GM18520 (cell line): ENCODE results near the gene SYN1.

Experiments
- ATAC-seq: cut with Tn5 transposase; IDR thresholded peaks from one replicate; pipeline ENCODE4 v1.9.1; 2021; ENCODE audit not compliant: unreplicated experiment

SYN1 gene

GRCh38 chrX:47634871-47635575 lies 15.4 kb upstream of the SYN1 start:
- no peak for ATAC-seq

- no peak for ATAC-seq
Observed at GRCh38 chrX:47633689-47634590, 14.3 kb upstream of the SYN1 start.

- no peak for ATAC-seq
Observed at GRCh38 chrX:47632666-47633065, 13.0 kb upstream of the SYN1 start.

GRCh38 chrX:47631676-47632075 lies 12.0 kb upstream of the SYN1 start:
- no peak for ATAC-seq

- ATAC-seq, result no peak
Observed at GRCh38 chrX:47629419-47630200, 10.0 kb upstream of the SYN1 start, which contains the start of gene CFP. Gene CFP (minus strand): TSS chrX:47629930. CDS start chrX:47629844, 86 bp downstream.

- no peak for ATAC-seq
Observed at GRCh38 chrX:47628982-47629381, 9.3 kb upstream of the SYN1 start.

- no peak for ATAC-seq
Observed at GRCh38 chrX:47625365-47625764, 5.7 kb upstream of the SYN1 start.

GRCh38 chrX:47623540-47624027 lies 3.9 kb upstream of the SYN1 start:
- ATAC-seq, result no peak

GRCh38 chrX:47621851-47622250 lies 2.2 kb upstream of the SYN1 start:
- no peak for ATAC-seq

GRCh38 chrX:47620303-47620685 lies 637 bp upstream of the SYN1 start:
- no peak for ATAC-seq

- no peak for ATAC-seq
Observed at GRCh38 chrX:47618923-47619485, 653 bp downstream of the SYN1 start.

GRCh38 chrX:47614618-47615017 lies 5.0 kb downstream of the SYN1 start:
- ATAC-seq, result no peak

- ATAC-seq, result no peak
Observed at GRCh38 chrX:47613082-47613481, 6.6 kb downstream of the SYN1 start.

- no peak for ATAC-seq
Observed at GRCh38 chrX:47612418-47612817, 7.2 kb downstream of the SYN1 start.

- ATAC-seq, result no peak
Observed at GRCh38 chrX:47611926-47612325, 7.7 kb downstream of the SYN1 start.

GRCh38 chrX:47611489-47611888 lies 8.2 kb downstream of the SYN1 start:
- ATAC-seq, result no peak

GRCh38 chrX:47610511-47610910 lies 9.1 kb downstream of the SYN1 start:
- no peak for ATAC-seq

- ATAC-seq, result no peak
Observed at GRCh38 chrX:47608130-47608810, 11.4 kb downstream of the SYN1 start.

- no peak for ATAC-seq
Observed at GRCh38 chrX:47607091-47607490, 12.6 kb downstream of the SYN1 start.

GRCh38 chrX:47605024-47605423 lies 14.6 kb downstream of the SYN1 start:
- ATAC-seq, result no peak
